Endodermal cell (in vitro differentiated cells): ENCODE data around the gene ADGRL3. TPM values are rescaled to one million over a fixed set of nuclear protein-coding genes. Genes with fewer than 3 reads are reported as not detected.

Experiments
- DNase-seq: peaks from one replicate; pipeline ENCODE4 v3.0.0-alpha.2; 2017
- H3K27ac ChIP-seq: 2 replicates; pipeline ENCODE4 v1.5.1; 2013; ENCODE audit warnings: mild to moderate bottlenecking, low read depth, low read length, moderate library complexity
- H3K27me3 ChIP-seq: 2 replicates; pipeline ENCODE4 v1.6.1; 2013; ENCODE audit warnings: mild to moderate bottlenecking, low read length, moderate library complexity; ENCODE audit not compliant: insufficient read depth, control insufficient read depth, poor library complexity, severe bottlenecking
- H3K36me3 ChIP-seq: 2 replicates; pipeline ENCODE4 v1.7.0; 2013; ENCODE audit warnings: mild to moderate bottlenecking, low read length, moderate library complexity; ENCODE audit not compliant: control insufficient read depth, insufficient read depth
- H3K4me1 ChIP-seq: one replicate; pipeline ENCODE4 v1.7.0; 2013; ENCODE audit warnings: low read length; ENCODE audit not compliant: control insufficient read depth, insufficient read depth
- H3K4me3 ChIP-seq: 2 replicates; pipeline ENCODE4 v1.5.1; 2013; ENCODE audit warnings: mild to moderate bottlenecking, low read length, moderate library complexity
- H3K9ac ChIP-seq: 2 replicates; pipeline ENCODE4 v1.6.1; 2013; ENCODE audit warnings: mild to moderate bottlenecking, low read length, moderate library complexity; ENCODE audit not compliant: poor library complexity, severe bottlenecking; ENCODE audit errors: extremely low read depth
- H3K9me3 ChIP-seq: 2 replicates; pipeline ENCODE4 v1.6.1; 2013; ENCODE audit warnings: mild to moderate bottlenecking, low read length, moderate library complexity; ENCODE audit not compliant: control insufficient read depth
- H3K27ac Mint-ChIP-seq: 2 replicates; pipeline ENCODE4 v1.8.0; 2020; ENCODE audit warnings: mixed read lengths
- H3K27me3 Mint-ChIP-seq: 2 replicates; pipeline ENCODE4 v1.8.0; 2021; ENCODE audit warnings: mild to moderate bottlenecking, mixed read lengths; ENCODE audit not compliant: insufficient read depth
- H3K36me3 Mint-ChIP-seq: 2 replicates; pipeline ENCODE4 v1.8.0; 2020; ENCODE audit warnings: low read depth, mixed read lengths
- H3K4me1 Mint-ChIP-seq: 2 replicates; pipeline ENCODE4 v1.8.0; 2020; ENCODE audit warnings: mixed read lengths
- H3K4me3 Mint-ChIP-seq: 2 replicates; pipeline ENCODE4 v1.8.0; 2020; ENCODE audit warnings: mild to moderate bottlenecking, moderate library complexity, mixed read lengths
- H3K9me3 Mint-ChIP-seq: 2 replicates; pipeline ENCODE4 v1.8.0; 2020; ENCODE audit warnings: mild to moderate bottlenecking, mixed read lengths
- WGBS, 2 experiments: methylation state at CpG; one replicate each; pipeline versions ENCODE4 v1.1.5 to v1.1.7; 2013; ENCODE audit warnings: missing lambda C conversion rate in 2 of 2, mixed read lengths in 1 of 2; ENCODE audit not compliant: insufficient coverage in 1 of 2, insufficient read length in 1 of 2; 5-methylcytosine and 5-hydroxymethylcytosine counted together
- total RNA-seq, 2 donors: library from RNA; stranded (reverse); fragmentation: NEBNext Ultra II Directional in 1 of 2; extraction: Animal tissue kit (Norgen Biotek cat#: 25700) in 1 of 2; gene quantifications; 2 replicates in 1 of 2; 3 replicates in 1 of 2; pipeline ENCODE4 v1.2.1, GENCODE V29; 2021
- TF ChIP-seq, protein P1 (sequence below): fragments of 200-600 bp; sonication (generic); conservative IDR thresholded peaks from 2 replicates; pipeline ENCODE4 v1.5.0; 2021; ENCODE audit warnings: antibody characterized with exemption, mild to moderate bottlenecking

The ADGRL3 gene
- total RNA-seq, 2 donors from 2014 or later: 9.9 to 10.3 TPM

DNA sequence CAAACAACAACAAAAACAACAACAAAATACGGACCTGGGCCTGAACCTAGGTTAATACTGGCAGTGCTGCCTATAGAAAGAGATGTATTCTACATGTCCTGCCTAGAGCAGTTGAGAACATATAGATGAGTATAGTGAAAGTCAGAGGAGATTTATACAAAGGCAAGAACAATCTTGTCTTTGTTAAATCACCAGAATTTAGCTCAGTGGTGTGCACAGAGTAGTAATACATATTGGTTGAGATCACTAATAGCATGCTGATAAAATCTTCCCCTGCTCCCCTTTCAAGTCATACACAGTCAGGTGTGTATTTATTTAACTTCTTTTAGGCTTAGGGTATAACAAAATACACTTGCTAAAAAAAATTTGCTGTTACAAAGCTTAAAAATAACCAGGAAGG is 247.8 kb downstream of the ADGRL3 start:
- no peak for DNase-seq
- Mint-ChIP-seq H3K27ac (no peak overlapping the region), H3K27me3 (no peaks in the 10 kb centered on the region), H3K4me3 (no peak overlapping the region), H3K9me3 (no peaks in the 10 kb centered on the region), H3K4me1 (peaks cover 3% of the 10 kb centered on the region), H3K36me3 (no peaks in the 10 kb centered on the region)
- H3K9me3 ChIP-seq: no peaks in the 10 kb centered on the region
- TF ChIP-seq, protein P1, sequence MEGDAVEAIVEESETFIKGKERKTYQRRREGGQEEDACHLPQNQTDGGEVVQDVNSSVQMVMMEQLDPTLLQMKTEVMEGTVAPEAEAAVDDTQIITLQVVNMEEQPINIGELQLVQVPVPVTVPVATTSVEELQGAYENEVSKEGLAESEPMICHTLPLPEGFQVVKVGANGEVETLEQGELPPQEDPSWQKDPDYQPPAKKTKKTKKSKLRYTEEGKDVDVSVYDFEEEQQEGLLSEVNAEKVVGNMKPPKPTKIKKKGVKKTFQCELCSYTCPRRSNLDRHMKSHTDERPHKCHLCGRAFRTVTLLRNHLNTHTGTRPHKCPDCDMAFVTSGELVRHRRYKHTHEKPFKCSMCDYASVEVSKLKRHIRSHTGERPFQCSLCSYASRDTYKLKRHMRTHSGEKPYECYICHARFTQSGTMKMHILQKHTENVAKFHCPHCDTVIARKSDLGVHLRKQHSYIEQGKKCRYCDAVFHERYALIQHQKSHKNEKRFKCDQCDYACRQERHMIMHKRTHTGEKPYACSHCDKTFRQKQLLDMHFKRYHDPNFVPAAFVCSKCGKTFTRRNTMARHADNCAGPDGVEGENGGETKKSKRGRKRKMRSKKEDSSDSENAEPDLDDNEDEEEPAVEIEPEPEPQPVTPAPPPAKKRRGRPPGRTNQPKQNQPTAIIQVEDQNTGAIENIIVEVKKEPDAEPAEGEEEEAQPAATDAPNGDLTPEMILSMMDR: no peak
- H3K9ac ChIP-seq: no peak overlapping the region
- H3K27ac ChIP-seq: no peak overlapping the region
- 89% methylated on average over 1 of the region's 1 CpG; no CpG with 5 or more reads in 1 of the 2 experiments for WGBS, 2 experiments
- H3K4me1 ChIP-seq: peaks cover 3% of the 10 kb centered on the region
- no peak overlapping the region for H3K4me3 ChIP-seq
- no peaks in the 10 kb centered on the region for H3K27me3 ChIP-seq
- no peaks in the 10 kb centered on the region for H3K36me3 ChIP-seq

DNA sequence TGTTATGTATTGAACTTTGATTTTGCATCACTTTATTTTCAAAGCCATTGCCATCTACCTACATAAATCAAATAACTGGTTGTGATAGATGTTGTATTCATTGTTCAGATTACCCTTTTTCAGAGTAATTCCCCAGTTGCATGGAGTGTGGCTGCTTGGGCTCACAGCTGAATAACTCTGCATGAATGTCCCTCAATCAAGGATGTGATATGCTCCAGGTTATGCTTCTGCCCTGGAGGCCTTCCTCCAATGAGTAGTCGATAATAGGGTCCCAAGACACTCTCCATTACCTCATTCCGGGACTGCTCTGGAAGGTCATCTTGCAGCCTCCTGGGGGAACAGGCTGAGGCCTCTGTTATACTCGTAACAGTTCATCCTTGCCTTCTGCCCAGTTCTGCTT is 251.8 kb downstream of the ADGRL3 start:
- H3K4me3 ChIP-seq: no peak overlapping the region
- no peak overlapping the region for H3K9ac ChIP-seq
- H3K27ac ChIP-seq: no peak overlapping the region
- Mint-ChIP-seq H3K4me3 (no peak overlapping the region), H3K4me1 (peaks cover 3% of the 10 kb centered on the region), H3K36me3 (no peaks in the 10 kb centered on the region), H3K27me3 (no peaks in the 10 kb centered on the region), H3K9me3 (no peaks in the 10 kb centered on the region), H3K27ac (no peak overlapping the region)
- WGBS, 2 experiments: 91 to 93% methylated on average over 2 to 3 of the region's 3 CpGs
- TF ChIP-seq, protein P1: no peak
- no peaks in the 10 kb centered on the region for H3K9me3 ChIP-seq
- H3K4me1 ChIP-seq: peaks cover 3% of the 10 kb centered on the region
- no peak for DNase-seq
- H3K36me3 ChIP-seq: no peaks in the 10 kb centered on the region
- H3K27me3 ChIP-seq: no peaks in the 10 kb centered on the region

DNA sequence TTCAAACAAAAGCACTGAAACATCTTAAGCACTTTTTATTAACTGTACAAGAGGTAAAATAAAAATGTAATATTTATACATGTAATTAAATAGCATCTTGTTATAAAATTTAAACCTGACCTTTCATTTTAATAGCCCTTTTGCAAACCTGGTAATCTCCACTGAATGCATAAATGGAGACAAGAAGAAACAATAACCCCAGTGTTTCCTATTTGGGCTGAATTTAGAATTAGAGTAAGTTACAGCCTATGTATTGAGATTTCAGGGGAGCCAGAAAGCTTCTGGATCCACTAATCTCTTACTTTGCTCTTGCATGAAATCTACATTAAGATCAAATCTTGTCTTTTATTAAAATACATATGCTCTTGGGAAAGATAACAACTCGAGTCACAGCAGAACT is 261.8 kb downstream of the ADGRL3 start:
- Histone ChIP-seq H3K9me3 (no peaks in the 10 kb centered on the region), H3K4me1 (no peaks in the 10 kb centered on the region), H3K9ac (no peak overlapping the region), H3K36me3 (no peaks in the 10 kb centered on the region), H3K27me3 (no peaks in the 10 kb centered on the region), H3K27ac (no peak overlapping the region), H3K4me3 (no peak overlapping the region)
- DNase-seq: no peak
- Mint-ChIP-seq H3K4me1 (no peaks in the 10 kb centered on the region), H3K36me3 (no peaks in the 10 kb centered on the region), H3K9me3 (no peaks in the 10 kb centered on the region), H3K27me3 (no peaks in the 10 kb centered on the region), H3K4me3 (no peak overlapping the region), H3K27ac (no peak overlapping the region)
- 83% methylated on average over 1 of the region's 1 CpG; no CpG with 5 or more reads in 1 of the 2 experiments for WGBS, 2 experiments
- TF ChIP-seq, protein P1: no peak
